Stomach (tissue), 4 donors: ENCODE data around the gene ZBTB32.

ENCODE experiments used
- EP300 ChIP-seq: sonication (generic); formaldehyde crosslinking; IDR thresholded peaks from one replicate; pipeline ENCODE4 v1.6.1; 2017; ENCODE audit warnings: antibody characterized with exemption
- POLR2A ChIP-seq, 4 donors: fragments of 450-650 bp; IDR thresholded peaks; one replicate each; pipeline ENCODE4 v1.6.1; 2016; ENCODE audit warnings: antibody characterized with exemption in 4 of 4, control low read depth in 2 of 4, mild to moderate bottlenecking in 1 of 4, moderate library complexity in 1 of 4
- POLR2AphosphoS5 ChIP-seq, 3 donors: sonication (generic); formaldehyde crosslinking; IDR thresholded peaks; one replicate each; pipeline ENCODE4 v1.6.1; 2016; ENCODE audit warnings: antibody characterized with exemption in 3 of 3
- TF ChIP-seq, protein P1 (sequence below), 7 experiments: fragments of 450-650 bp in 4 of 7; fragments of 200-600 bp in 3 of 7; sonication (generic) in 3 of 7; IDR thresholded peaks; one replicate each; pipeline ENCODE4 v1.5.1; 2016 to 2019; ENCODE audit warnings: antibody characterized with exemption in 7 of 7, control low read depth in 2 of 7, mild to moderate bottlenecking in 1 of 7

DNA sequence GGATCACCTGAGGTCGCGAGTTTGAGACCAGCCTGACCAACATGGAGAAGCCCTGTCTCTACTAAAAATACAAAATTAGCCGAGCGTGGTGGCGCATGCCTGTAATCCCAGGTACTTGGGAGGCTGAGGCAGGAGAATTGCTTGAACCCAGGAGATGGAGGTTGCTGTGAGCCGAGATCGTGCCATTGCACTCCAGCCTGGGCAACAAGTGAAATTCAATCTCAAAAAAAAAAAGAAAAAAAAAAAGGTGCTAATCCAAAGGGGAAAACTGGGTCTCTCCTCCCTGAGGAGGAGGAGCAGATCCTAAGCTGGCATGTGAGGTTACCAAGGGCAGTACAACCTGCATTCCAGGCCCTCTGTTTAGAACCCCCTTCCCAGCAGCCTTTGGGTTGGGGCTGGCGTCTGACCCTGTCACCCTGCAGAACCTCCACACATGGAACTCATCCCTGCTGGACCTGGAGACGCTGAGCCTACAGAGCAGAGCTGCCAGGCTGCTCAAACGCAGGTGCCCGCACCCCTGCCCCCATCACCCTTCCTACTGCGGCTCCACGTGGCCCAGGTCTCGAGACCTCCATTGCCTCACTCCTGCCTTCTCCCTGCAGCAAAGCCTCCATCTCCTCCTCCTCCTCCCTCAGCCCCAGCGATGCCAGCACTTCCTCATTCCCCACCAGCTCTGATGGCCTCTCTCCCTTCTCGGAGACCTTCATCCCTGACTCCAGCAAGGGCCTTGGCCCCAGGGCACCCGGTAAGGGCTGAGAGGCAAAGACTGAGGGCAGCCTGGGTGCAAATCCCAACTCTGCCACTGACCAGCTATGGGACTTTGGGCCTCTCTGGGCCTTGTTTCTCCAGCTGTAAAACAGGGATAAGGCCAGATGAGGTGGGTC lies 60.3 kb downstream of the ZBTB32 start:
- no peak for TF ChIP-seq POLR2A (IDR thresholded peaks at IDR 0.05)
- TF ChIP-seq, protein P1, sequence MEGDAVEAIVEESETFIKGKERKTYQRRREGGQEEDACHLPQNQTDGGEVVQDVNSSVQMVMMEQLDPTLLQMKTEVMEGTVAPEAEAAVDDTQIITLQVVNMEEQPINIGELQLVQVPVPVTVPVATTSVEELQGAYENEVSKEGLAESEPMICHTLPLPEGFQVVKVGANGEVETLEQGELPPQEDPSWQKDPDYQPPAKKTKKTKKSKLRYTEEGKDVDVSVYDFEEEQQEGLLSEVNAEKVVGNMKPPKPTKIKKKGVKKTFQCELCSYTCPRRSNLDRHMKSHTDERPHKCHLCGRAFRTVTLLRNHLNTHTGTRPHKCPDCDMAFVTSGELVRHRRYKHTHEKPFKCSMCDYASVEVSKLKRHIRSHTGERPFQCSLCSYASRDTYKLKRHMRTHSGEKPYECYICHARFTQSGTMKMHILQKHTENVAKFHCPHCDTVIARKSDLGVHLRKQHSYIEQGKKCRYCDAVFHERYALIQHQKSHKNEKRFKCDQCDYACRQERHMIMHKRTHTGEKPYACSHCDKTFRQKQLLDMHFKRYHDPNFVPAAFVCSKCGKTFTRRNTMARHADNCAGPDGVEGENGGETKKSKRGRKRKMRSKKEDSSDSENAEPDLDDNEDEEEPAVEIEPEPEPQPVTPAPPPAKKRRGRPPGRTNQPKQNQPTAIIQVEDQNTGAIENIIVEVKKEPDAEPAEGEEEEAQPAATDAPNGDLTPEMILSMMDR (IDR thresholded peaks at IDR 0.05) = no peak
- no peak for TF ChIP-seq EP300
- no peak for TF ChIP-seq POLR2AphosphoS5 (IDR thresholded peaks at IDR 0.05)
